Caco-2 (cell line): Measurements from ENCODE around the gene DSCAM. TPM values are rescaled to one million over a fixed set of nuclear protein-coding genes. Genes with fewer than 3 reads are reported as not detected.

ENCODE experiments used
- BruUV-seq: library from RNA; stranded (reverse); fragments of 400-500 nt; replicated peaks from 2 replicates; lab custom pipeline; 2021; lab: Mats Ljungman, UMichigan
- CTCF ChIA-PET: fragments of 300-600 bp; sonication (Branson Sonifier 250); formaldehyde crosslinking; loops from one replicate; lab custom pipeline; 2022; ENCODE audit warnings: antibody characterized with exemption; lab: Charles Lee
- POLR2A ChIA-PET: fragments of 300-600 bp; sonication (Branson Sonifier 250); formaldehyde crosslinking; loops from one replicate; lab custom pipeline; 2022; ENCODE audit warnings: antibody characterized with exemption; lab: Charles Lee
- DNase-seq, 2 experiments: peaks; one replicate each; pipeline versions ENCODE4 v3.0.0 to v3.0.0-alpha.2; 2020 to 2022
- H3K27me3 ChIP-seq: replicated peaks from 2 replicates; pipeline ENCODE4 v1.6.0; 2011; ENCODE audit warnings: low read length; ENCODE audit not compliant: control insufficient read depth, insufficient read depth
- H3K36me3 ChIP-seq: 2 replicates; pipeline ENCODE4 v1.5.1; 2011; ENCODE audit warnings: low read length; ENCODE audit not compliant: control insufficient read depth, insufficient read depth
- H3K4me1 ChIP-seq: fragments of 250-450 bp; sonication (Bioruptor Pico); 2 replicates; pipeline ENCODE4 v1.5.1; 2020; ENCODE audit warnings: mild to moderate bottlenecking
- H3K4me3 ChIP-seq: 2 replicates; pipeline ENCODE4 v1.5.1; 2011; ENCODE audit warnings: low read depth, mild to moderate bottlenecking, control low read depth, low read length
- H3K9me3 ChIP-seq: fragments of 250-450 bp; sonication (Bioruptor Pico); 2 replicates; pipeline ENCODE4 v1.5.1; 2020; ENCODE audit warnings: mild to moderate bottlenecking, moderate library complexity
- H3K27ac Mint-ChIP-seq: one replicate; pipeline ENCODE4 v1.8.0; 2022; ENCODE audit warnings: mixed read lengths; ENCODE audit not compliant: unreplicated experiment
- H3K27me3 Mint-ChIP-seq: one replicate; pipeline ENCODE4 v1.8.0; 2022; ENCODE audit warnings: mixed read lengths; ENCODE audit not compliant: insufficient read depth, unreplicated experiment
- H3K36me3 Mint-ChIP-seq: one replicate; pipeline ENCODE4 v1.8.0; 2022; ENCODE audit warnings: mild to moderate bottlenecking, mixed read lengths; ENCODE audit not compliant: insufficient read depth, unreplicated experiment
- H3K4me1 Mint-ChIP-seq: one replicate; pipeline ENCODE4 v1.8.0; 2022; ENCODE audit warnings: low read depth, mixed read lengths; ENCODE audit not compliant: unreplicated experiment
- H3K4me3 Mint-ChIP-seq: one replicate; pipeline ENCODE4 v1.8.0; 2022; ENCODE audit warnings: mild to moderate bottlenecking, moderate library complexity, mixed read lengths; ENCODE audit not compliant: unreplicated experiment
- H3K9me3 Mint-ChIP-seq: one replicate; pipeline ENCODE4 v1.8.0; 2022; ENCODE audit warnings: mixed read lengths; ENCODE audit not compliant: unreplicated experiment
- CTCF ChIP-seq, 2 experiments: fragments of 200-600 bp in 1 of 2; IDR thresholded peaks; 1 replicate in 1 of 2; 2 replicates in 1 of 2; pipeline versions ENCODE4 v1.5.1 to v1.8.0; 2011 to 2022; ENCODE audit warnings: antibody characterized with exemption in 1 of 2, control low read depth in 1 of 2, inconsistent platforms in 1 of 2, low read depth in 1 of 2, low read length in 1 of 2, mild to moderate bottlenecking in 1 of 2, moderate library complexity in 1 of 2; ENCODE audit not compliant: insufficient read depth in 1 of 2, severe bottlenecking in 1 of 2, unreplicated experiment in 1 of 2
- intact Hi-C: fragments of 100-400 bp; cut with micrococcal nuclease; formaldehyde crosslinking; loops from one replicate; pipeline ENCODE4 v1.10.0; 2022; ENCODE audit not compliant: unreplicated experiment
- total RNA-seq: library from RNA; stranded (reverse); gene quantifications from 2 replicates; pipeline ENCODE4 v1.2.3, GENCODE V29; 2022

The DSCAM gene
- total RNA-seq, 1 experiment from 2014 or later, result not detected

GRCh38 chr21:40829308-40829707 lies 17.6 kb downstream of the DSCAM start:
- Mint-ChIP-seq H3K36me3 (no peaks in the 10 kb centered on the region), H3K9me3 (no peaks in the 10 kb centered on the region), H3K4me1 (no peaks in the 10 kb centered on the region), H3K27me3 (peaks cover 27% of the 10 kb centered on the region), H3K27ac (no peak overlapping the region), H3K4me3 (no peak overlapping the region)
- ChIA-PET POLR2A (no interaction called here), CTCF (no interaction called here)
- Histone ChIP-seq H3K4me3 (no peak overlapping the region), H3K27me3 (no peaks in the 10 kb centered on the region), H3K9me3 (no peaks in the 10 kb centered on the region), H3K4me1 (no peaks in the 10 kb centered on the region), H3K36me3 (no peaks in the 10 kb centered on the region)
- DNase-seq, result no peak
- no peak for TF ChIP-seq CTCF (IDR thresholded peaks at IDR 0.05; ENCODE audit: insufficient read depth in 1 of 2, low read depth in 1 of 2, low read length in 1 of 2, severe bottlenecking in 1 of 2, unreplicated experiment in 1 of 2)
- intact Hi-C loops, result no loop called here
- BruUV-seq, result no TSS peak

- DNase-seq, result no peak
- Histone ChIP-seq H3K4me3 (no peak overlapping the region), H3K27me3 (no peaks in the 10 kb centered on the region), H3K9me3 (no peaks in the 10 kb centered on the region), H3K4me1 (no peaks in the 10 kb centered on the region), H3K36me3 (no peaks in the 10 kb centered on the region)
- Mint-ChIP-seq H3K4me3 (no peak overlapping the region), H3K4me1 (no peaks in the 10 kb centered on the region), H3K9me3 (no peaks in the 10 kb centered on the region), H3K27ac (no peak overlapping the region), H3K27me3 (peaks cover 29% of the 10 kb centered on the region), H3K36me3 (no peaks in the 10 kb centered on the region)
- CTCF ChIA-PET, result no interaction called here
- intact Hi-C loops, result no loop called here
- no peak for TF ChIP-seq CTCF (IDR thresholded peaks at IDR 0.05; ENCODE audit: insufficient read depth in 1 of 2, low read depth in 1 of 2, low read length in 1 of 2, severe bottlenecking in 1 of 2, unreplicated experiment in 1 of 2)
- POLR2A ChIA-PET, result no interaction called here
- no TSS peak for BruUV-seq
These were observed 19.4 kb downstream of the DSCAM start for GRCh38 chr21:40827509-40827908.

GRCh38 chr21:40819071-40819900 lies 27.7 kb downstream of the DSCAM start:
- ChIA-PET CTCF (no interaction called here), POLR2A (no interaction called here)
- no peaks in the 10 kb centered on the region for H3K36me3 Mint-ChIP-seq
- no TSS peak for BruUV-seq
- no peak for TF ChIP-seq CTCF (IDR thresholded peaks at IDR 0.05; ENCODE audit: insufficient read depth in 1 of 2, low read depth in 1 of 2, low read length in 1 of 2, severe bottlenecking in 1 of 2, unreplicated experiment in 1 of 2)
- intact Hi-C loops, result no loop called here
- H3K36me3 ChIP-seq, result no peaks in the 10 kb centered on the region
- no peaks in the 10 kb centered on the region for H3K27me3 ChIP-seq
- H3K9me3 Mint-ChIP-seq, result no peaks in the 10 kb centered on the region
- no peak overlapping the region for H3K4me3 Mint-ChIP-seq
- no peak overlapping the region for H3K27ac Mint-ChIP-seq
- peaks cover 12% of the 10 kb centered on the region for H3K27me3 Mint-ChIP-seq
- H3K4me1 Mint-ChIP-seq, result no peaks in the 10 kb centered on the region
- no peaks in the 10 kb centered on the region for H3K9me3 ChIP-seq
- H3K4me3 ChIP-seq, result no peak overlapping the region
- DNase-seq, result no peak
- H3K4me1 ChIP-seq, result no peaks in the 10 kb centered on the region
